Heart left ventricle (tissue), 16 donors: Measurements from ENCODE around the gene GALNT14. TPM values are rescaled to one million over a fixed set of nuclear protein-coding genes. Genes with fewer than 3 reads are reported as not detected.

Experiments
- ATAC-seq, 4 donors: fragments of 200-7000 bp; cut with Tn5 transposase; one replicate each; pipeline ENCODE4 v1.9.1; 2020 to 2022; ENCODE audit warnings: moderate library complexity in 4 of 4, mild to moderate bottlenecking in 3 of 4, moderate number of reproducible peaks in 1 of 4
- DNase-seq, 5 donors: peaks; one replicate each; pipeline ENCODE4 v3.0.0-alpha.2; 2020
- H3K27ac ChIP-seq, 12 donors: fragments of 200-600 bp; sonication (generic) in 4 of 12; one replicate each; pipeline versions ENCODE4 v1.5.0 to v1.8.0; 2016 to 2022; ENCODE audit warnings: mild to moderate bottlenecking in 2 of 12
- H3K27me3 ChIP-seq, 9 donors: fragments of 200-600 bp; sonication (generic) in 2 of 9; one replicate each; pipeline versions ENCODE4 v1.5.1 to v1.8.0; 2016 to 2022; ENCODE audit warnings: mild to moderate bottlenecking in 3 of 9
- H3K36me3 ChIP-seq, 9 donors: fragments of 200-600 bp; sonication (generic) in 2 of 9; one replicate each; pipeline versions ENCODE4 v1.5.0 to v1.8.0; 2018 to 2022; ENCODE audit warnings: mild to moderate bottlenecking in 2 of 9
- H3K4me1 ChIP-seq, 12 donors: fragments of 200-600 bp; sonication (generic) in 4 of 12; one replicate each; pipeline versions ENCODE4 v1.5.0 to v1.8.0; 2016 to 2022; ENCODE audit warnings: mild to moderate bottlenecking in 3 of 12
- H3K4me3 ChIP-seq, 12 donors: fragments of 200-600 bp; sonication (generic) in 4 of 12; one replicate each; pipeline versions ENCODE4 v1.5.0 to v1.8.0; 2017 to 2022; ENCODE audit warnings: mild to moderate bottlenecking in 9 of 12, moderate library complexity in 4 of 12
- H3K9me3 ChIP-seq, 12 donors: fragments of 200-600 bp; sonication (generic) in 4 of 12; one replicate each; pipeline versions ENCODE4 v1.5.0 to v1.8.0; 2016 to 2022; ENCODE audit warnings: mild to moderate bottlenecking in 1 of 12
- CTCF ChIP-seq, 12 donors: fragments of 200-600 bp; sonication (generic) in 4 of 12; IDR thresholded peaks; one replicate each; pipeline versions ENCODE4 v1.5.0 to v1.8.0; 2018 to 2022; ENCODE audit warnings: antibody characterized with exemption in 12 of 12, mild to moderate bottlenecking in 5 of 12
- POLR2A ChIP-seq, 2 donors: fragments of 450-650 bp; IDR thresholded peaks; one replicate each; pipeline ENCODE4 v1.6.1; 2017; ENCODE audit warnings: antibody characterized with exemption in 2 of 2, mild to moderate bottlenecking in 2 of 2, moderate library complexity in 2 of 2
- WGBS, 4 donors: extraction: QIAGEN DNeasy Blood & Tissue Kit in 2 of 4; methylation state at CpG; one replicate each; pipeline versions ENCODE4 v1.1.5 to v1.1.7; 2013 to 2018; 5-methylcytosine and 5-hydroxymethylcytosine counted together
- intact Hi-C, 10 donors: fragments of 100-400 bp; cut with DNase I; formaldehyde crosslinking; loops; one replicate each; pipeline versions ENCODE4 v1.11.1 to v1.14.2; 2022
- polyA plus RNA-seq, 2 donors: library from polyadenylated mRNA; stranded (reverse); fragments of 200-250 nt; gene quantifications; one replicate each; pipeline ENCODE4 v1.2.3, GENCODE V29; 2013
- total RNA-seq, 9 donors: library from RNA; depleted of rRNA in 2 of 9; stranded (reverse); fragments of >200 nt in 2 of 9; fragmentation: NEBNext Ultra II Directional in 3 of 9; extraction: Animal tissue kit (Norgen Biotek cat#: 25700) in 3 of 9; gene quantifications; one replicate each; pipeline versions ENCODE4 v1.1.0 to v1.2.4, GENCODE V29; 2016 to 2023
- donor health status: ischemic (EF 13 %, LVEDD 7.1; RV severe dilation, severe dysfunction).
- donor health status: healthy with polysubstance abuse.
- donor health status: DM: no; HTN: yes; CAD: no.
- donor health status: DM: no; HTN: no; CAD: no.
- donor health status: ischemic (EF 25% LVEDD 6.9; RV normal size, moderate dysfunction).
- donor health status: ischemic (EF 25% LVEDD 5.7; RV mildly dilated, moderate dysfunction).
- donor health status: healthy.
- donor health status: DM: yes; HTN: yes; CAD: no.
- donor health status: ischemic (EF 35%, LVEDD 5.7; RV mildly dilated, moderate dysfunction).
- donor health status: nonischemic (EF 11% LVEDD 7.7; RV severe dilation, severe dysfunction).
- donor health status: DM: yes; HTN: yes; CAD: no.
- donor health status: PGD.
- donor health status: ischemic (EF 29% LVEDD 5.4; RV normal size, mild dysfunction).
- donor health status: nonischemic (EF 23%, LVEDD 6.1; RV moderate dilation, normal function).

GALNT14 gene
- total and polyA plus RNA-seq, 11 donors, result 0.29 to 2.4 (median 1.0) TPM; not detected in 2

GRCh38 chr2:30947686-30948085 lies 190.6 kb downstream of the GALNT14 start:
- Histone ChIP-seq H3K9me3 (no peaks in the 10 kb centered on the region), H3K27me3 (no peaks in the 10 kb centered on the region), H3K4me1 (peaks cover 0 to 33% (median 8%) of the 10 kb centered on the region in 12 donors), H3K4me3 (no peak overlapping the region), H3K27ac (no peak overlapping the region), H3K36me3 (no peaks in the 10 kb centered on the region)
- DNase-seq (no peak), ATAC-seq (no peak)
- intact Hi-C loops, result no loop called here
- TF ChIP-seq POLR2A (IDR thresholded peaks at IDR 0.05) (no peak), CTCF (IDR thresholded peaks at IDR 0.05) (no peak)

- H3K4me3 ChIP-seq, result no peak overlapping the region
- WGBS, 4 donors, result 46 to 56% (median 49%) methylated on average over 5 of the region's 5 CpGs
These were observed 195.8 kb downstream of the GALNT14 start for GRCh38 chr2:30942419-30942818.

GRCh38 chr2:30940839-30941238 lies 197.4 kb downstream of the GALNT14 start:
- intact Hi-C loops, result no loop called here
- no peaks in the 10 kb centered on the region for H3K27me3 ChIP-seq
- no peak overlapping the region for H3K4me3 ChIP-seq
- WGBS, 4 donors, result 78 to 88% (median 81%) methylated on average over 2 of the region's 2 CpGs
- H3K36me3 ChIP-seq, result no peaks in the 10 kb centered on the region
- ATAC-seq (no peak), DNase-seq (no peak)
- no peak overlapping the region for H3K27ac ChIP-seq
- no peak for TF ChIP-seq CTCF (IDR thresholded peaks at IDR 0.05)
- no peak for TF ChIP-seq POLR2A (IDR thresholded peaks at IDR 0.05)
- H3K4me1 ChIP-seq, result peaks cover 0 to 4% (median 0%) of the 10 kb centered on the region in 12 donors
- no peaks in the 10 kb centered on the region for H3K9me3 ChIP-seq

More at GRCh38 chr2:30942419-30942818, 195.8 kb downstream of the GALNT14 start:
- no peak overlapping the region for H3K27ac ChIP-seq
- intact Hi-C loops, result no loop called here
- H3K36me3 ChIP-seq, result no peaks in the 10 kb centered on the region
- ATAC-seq, result no peak
- TF ChIP-seq POLR2A (IDR thresholded peaks at IDR 0.05) (no peak), CTCF (IDR thresholded peaks at IDR 0.05) (no peak)
- no peaks in the 10 kb centered on the region for H3K9me3 ChIP-seq
- DNase-seq, result no peak
- H3K4me1 ChIP-seq, result peaks cover 0 to 7% (median 0%) of the 10 kb centered on the region in 12 donors
- no peaks in the 10 kb centered on the region for H3K27me3 ChIP-seq

GRCh38 chr2:30939364-30939763 lies 198.9 kb downstream of the GALNT14 start:
- 77 to 84% (median 81%) methylated on average over 4 of the region's 4 CpGs for WGBS, 4 donors
- Histone ChIP-seq H3K27ac (no peak overlapping the region), H3K27me3 (no peaks in the 10 kb centered on the region), H3K4me1 (peaks cover 0 to 4% (median 0%) of the 10 kb centered on the region in 12 donors), H3K9me3 (no peaks in the 10 kb centered on the region), H3K4me3 (no peak overlapping the region), H3K36me3 (no peaks in the 10 kb centered on the region)
- ATAC-seq (no peak), DNase-seq (no peak)
- intact Hi-C loops, result no loop called here
- TF ChIP-seq CTCF (IDR thresholded peaks at IDR 0.05) (no peak), POLR2A (IDR thresholded peaks at IDR 0.05) (no peak)
